SU-DHL-6 (cell line): ENCODE data around the gene LRRC47.

Experiments
- H2AFZ ChIP-seq: fragments of 200-600 bp; sonication (generic); 2 replicates; pipeline ENCODE4 v1.6.1; 2014; ENCODE audit warnings: low read depth, mild to moderate bottlenecking, moderate library complexity, mixed read lengths, antibody characterized with exemption, low read length; ENCODE audit not compliant: severe bottlenecking
- H3F3A ChIP-seq: fragments of 200-600 bp; shearing (Covaris generic); 2 replicates; pipeline ENCODE4 v1.6.0; 2016; ENCODE audit warnings: antibody characterized with exemption, mild to moderate bottlenecking; ENCODE audit not compliant: insufficient read depth
- H3K27ac ChIP-seq: fragments of 200-600 bp; sonication (generic); 2 replicates; pipeline ENCODE4 v1.5.1; 2016; ENCODE audit warnings: low read depth, mild to moderate bottlenecking, low read length, moderate library complexity, mixed read lengths
- H3K27me3 ChIP-seq: fragments of 200-600 bp; sonication (generic), shearing (Covaris generic); 2 replicates; pipeline ENCODE4 v1.6.0; 2014; ENCODE audit warnings: mild to moderate bottlenecking, low read length
- H3K36me3 ChIP-seq: fragments of 200-600 bp; sonication (generic); 2 replicates; pipeline ENCODE4 v1.6.1; 2014; ENCODE audit warnings: mild to moderate bottlenecking, low read length, mixed read lengths
- H3K4me2 ChIP-seq: fragments of 300-600, 200-600 bp; shearing (Covaris generic), sonication (generic); 2 replicates; pipeline ENCODE4 v1.6.0; 2014; ENCODE audit warnings: low read length, low read depth, mild to moderate bottlenecking; ENCODE audit not compliant: poor library complexity, severe bottlenecking
- H3K4me3 ChIP-seq: fragments of 200-600 bp; sonication (generic); 2 replicates; pipeline ENCODE4 v1.5.1; 2014; ENCODE audit warnings: antibody characterized with exemption, low read length, mild to moderate bottlenecking, mixed read lengths; ENCODE audit not compliant: insufficient read depth, poor library complexity, severe bottlenecking
- H3K79me2 ChIP-seq: fragments of 200-600 bp; sonication (generic); 2 replicates; pipeline ENCODE4 v1.6.1; 2014; ENCODE audit warnings: mild to moderate bottlenecking, low read length, moderate library complexity; ENCODE audit not compliant: insufficient read depth
- H3K9ac ChIP-seq: fragments of 200-600 bp; sonication (generic); 2 replicates; pipeline ENCODE4 v1.7.0; 2014; ENCODE audit warnings: mild to moderate bottlenecking, low read length
- H3K9me2 ChIP-seq: fragments of 200-600 bp; sonication (generic); replicated peaks from 2 replicates; pipeline ENCODE4 v1.6.1; 2014; ENCODE audit warnings: low read length; ENCODE audit not compliant: insufficient read depth
- H3K9me3 ChIP-seq: fragments of 200-600 bp; sonication (generic); 2 replicates; pipeline ENCODE4 v1.6.1; 2014; ENCODE audit warnings: low read length, mixed read lengths; ENCODE audit not compliant: insufficient read depth
- H4K20me1 ChIP-seq: fragments of 200-600 bp; sonication (generic); 2 replicates; pipeline ENCODE4 v1.6.1; 2014; ENCODE audit warnings: low read depth, mild to moderate bottlenecking, antibody characterized with exemption, low read length, moderate library complexity, mixed read lengths
- CTCF ChIP-seq: fragments of 200-600 bp; sonication (generic); IDR thresholded peaks from one replicate; pipeline ENCODE4 v1.5.1; 2017; ENCODE audit warnings: antibody characterized with exemption, mild to moderate bottlenecking, low read length, moderate library complexity; ENCODE audit not compliant: insufficient read depth, poor library complexity, severe bottlenecking
- EZH2phosphoT487 ChIP-seq: fragments of 200-600 bp; sonication (generic), shearing (Covaris generic); conservative IDR thresholded peaks from 2 replicates; pipeline ENCODE4 v1.6.1; 2018; ENCODE audit warnings: mild to moderate bottlenecking, antibody characterized with exemption, low read length, moderate library complexity, mixed read lengths

The LRRC47 gene

DNA sequence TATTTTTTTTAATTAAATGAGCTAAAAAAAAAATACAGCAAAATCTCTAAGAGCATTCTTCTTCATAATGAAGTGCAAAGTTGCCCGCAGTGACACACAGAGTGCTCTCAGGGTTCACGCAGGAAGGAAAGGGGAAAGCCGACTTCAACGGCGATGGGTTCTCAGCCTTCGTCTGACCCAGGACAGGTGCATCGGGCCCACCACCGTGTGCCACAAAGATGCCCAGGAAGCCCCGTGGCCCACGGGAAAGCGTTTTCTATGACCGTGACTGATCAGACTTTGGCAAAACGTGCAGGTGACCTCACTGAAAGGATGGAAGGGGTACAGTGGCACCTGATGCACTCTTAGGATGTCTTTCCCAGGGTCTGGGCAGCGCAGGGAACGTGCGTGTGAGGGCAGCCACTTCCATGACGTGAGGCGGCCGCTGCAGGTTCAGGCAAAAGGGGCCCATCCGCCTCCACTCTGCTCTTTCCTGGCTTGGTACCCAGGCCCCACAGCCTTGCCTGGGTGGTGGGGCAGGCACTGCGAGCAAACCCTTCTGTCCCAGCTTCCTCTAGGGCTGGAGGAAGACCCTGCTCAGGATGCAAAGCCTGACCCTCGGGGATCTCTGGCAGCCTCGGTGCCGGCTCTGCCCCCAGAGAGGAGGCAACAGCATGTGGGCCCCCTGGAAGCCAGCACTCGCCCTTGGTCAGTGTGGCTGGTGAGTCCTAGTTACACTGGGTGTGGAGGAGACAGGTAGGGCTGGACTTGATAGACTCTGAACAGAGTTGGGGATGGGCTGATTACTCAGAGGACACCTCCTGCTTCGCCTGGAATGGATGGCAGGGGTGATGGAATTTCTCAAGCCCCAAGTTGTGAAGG, 8.3 kb downstream of the LRRC47 start:
- Histone ChIP-seq H3K9ac (no peak overlapping the region), H2AFZ (no peak overlapping the region), H3K9me2 (no peaks in the 10 kb centered on the region), H3K4me3 (no peak overlapping the region), H3F3A (no peaks in the 10 kb centered on the region), H3K9me3 (no peaks in the 10 kb centered on the region), H3K79me2 (no peaks in the 10 kb centered on the region), H3K36me3 (no peaks in the 10 kb centered on the region), H3K4me2 (no peak overlapping the region), H4K20me1 (no peaks in the 10 kb centered on the region), H3K27ac (no peak overlapping the region), H3K27me3 (no peaks in the 10 kb centered on the region)
- TF ChIP-seq CTCF (no peak), EZH2phosphoT487 (no peak)

- no peak overlapping the region for H3K9ac ChIP-seq
- H3K79me2 ChIP-seq = no peaks in the 10 kb centered on the region
- no peak overlapping the region for H2AFZ ChIP-seq
- no peak for TF ChIP-seq EZH2phosphoT487
- TF ChIP-seq CTCF = no peak
- H3K9me2 ChIP-seq = no peaks in the 10 kb centered on the region
- H3F3A ChIP-seq = no peaks in the 10 kb centered on the region
- no peak overlapping the region for H3K4me3 ChIP-seq
- H3K4me2 ChIP-seq = no peak overlapping the region
- H3K36me3 ChIP-seq = no peaks in the 10 kb centered on the region
- H3K27me3 ChIP-seq = no peaks in the 10 kb centered on the region
- no peak overlapping the region for H3K27ac ChIP-seq
- H4K20me1 ChIP-seq = no peaks in the 10 kb centered on the region
- H3K9me3 ChIP-seq = no peaks in the 10 kb centered on the region
Measured at GRCh38 chr1:3787349-3787715, 9.0 kb downstream of the LRRC47 start.

GRCh38 chr1:3786468-3787348, 9.6 kb downstream of the LRRC47 start:
- Histone ChIP-seq H3K36me3 (no peaks in the 10 kb centered on the region), H3K9me3 (no peaks in the 10 kb centered on the region), H3K4me2 (no peak overlapping the region), H3K27ac (no peak overlapping the region), H3K27me3 (no peaks in the 10 kb centered on the region), H3K9me2 (no peaks in the 10 kb centered on the region), H3K9ac (no peak overlapping the region), H2AFZ (no peak overlapping the region), H3K79me2 (no peaks in the 10 kb centered on the region), H4K20me1 (no peaks in the 10 kb centered on the region), H3K4me3 (no peak overlapping the region), H3F3A (no peaks in the 10 kb centered on the region)
- no peak for TF ChIP-seq CTCF
- TF ChIP-seq EZH2phosphoT487 = no peak
